ENCODE results near the gene C1QA.

GRCh38 chr1:22660716-22661241, 24.4 kb downstream of the C1QA start:
- no peak for TF ChIP-seq CTCF (IDR thresholded peaks at IDR 0.05; ENCODE audit: low read depth, low read length)
- TF ChIP-seq EZH2phosphoT487 (IDR thresholded peaks at IDR 0.05; ENCODE audit: low read depth), result no peak
